NCI-H2107 treated with DMSO at 0.1 percent for 48 hours (cell line): ENCODE measurements around the gene GNAS.
"Not testable (repeated sequence)": the region's sequence is repeated elsewhere in the genome, so short reads cannot be mapped to it uniquely, and the experiment has no call there.

Experiments
- DNase-seq: peaks from one replicate; lab custom pipeline; 2025; ENCODE audit not compliant: unreplicated experiment; lab: John Stamatoyannopoulos, UW

GNAS gene

DNA sequence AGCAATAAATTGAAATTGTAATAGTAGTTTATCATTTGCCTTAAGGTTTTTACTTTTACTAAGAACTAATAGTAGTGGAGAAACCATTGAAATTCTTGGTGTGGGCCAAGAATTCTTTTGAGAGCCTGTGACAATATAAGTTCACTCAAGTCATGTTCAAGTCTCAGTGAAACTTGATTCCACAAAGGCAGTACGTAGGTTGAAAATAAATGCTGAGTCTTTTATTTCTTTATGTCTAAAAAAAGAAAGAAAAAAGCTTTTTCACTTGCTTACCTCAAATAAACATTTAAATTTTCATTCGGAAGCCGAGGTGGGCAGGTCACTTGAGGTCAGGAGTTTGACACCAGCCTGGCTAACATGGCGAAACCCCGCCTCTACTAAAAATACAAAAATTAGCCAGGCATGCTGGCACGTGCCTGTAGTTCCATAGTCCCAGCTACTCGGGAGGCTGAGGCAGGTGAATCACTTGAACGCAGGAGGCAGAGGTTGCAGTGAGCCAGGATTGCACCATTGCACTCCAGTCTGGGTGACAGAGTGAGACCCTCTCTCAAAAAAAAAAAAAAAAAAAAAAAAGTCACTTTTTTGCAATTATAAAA, 70.7 kb downstream of the GNAS start:
- DNase-seq = no peak

DNA sequence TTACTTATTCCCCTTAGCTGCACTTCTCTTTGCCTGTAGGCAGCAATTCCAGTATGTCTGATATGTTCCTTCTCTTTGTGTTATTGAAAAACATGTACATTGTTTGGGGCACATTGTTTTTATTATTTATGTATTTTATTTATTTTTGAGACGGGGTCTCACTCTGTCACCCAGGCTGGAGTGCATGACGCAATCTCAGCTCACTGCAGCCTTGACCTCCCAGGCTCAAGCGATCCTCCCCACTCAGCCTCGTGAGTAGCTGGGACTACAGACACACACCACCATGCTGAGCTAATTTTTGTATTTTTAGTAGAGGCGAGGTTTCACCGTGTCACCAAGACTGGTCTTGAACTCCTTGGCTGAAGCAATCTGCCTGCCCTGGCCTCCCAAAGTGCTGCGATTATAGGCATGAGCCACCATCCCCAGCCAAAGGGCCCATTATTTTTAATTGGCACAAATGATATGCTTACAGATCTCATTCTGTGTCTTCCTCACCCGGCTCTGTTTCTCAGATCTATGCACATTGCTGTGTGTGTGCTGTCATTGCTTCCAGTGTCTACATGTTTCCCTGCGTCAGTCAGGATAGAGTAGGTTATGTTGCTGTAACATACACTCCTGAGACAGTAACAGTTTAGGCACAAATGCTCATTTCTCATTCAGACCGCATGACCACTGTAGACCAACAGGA, 74.4 kb downstream of the GNAS start:
- DNase-seq = no peak

DNA sequence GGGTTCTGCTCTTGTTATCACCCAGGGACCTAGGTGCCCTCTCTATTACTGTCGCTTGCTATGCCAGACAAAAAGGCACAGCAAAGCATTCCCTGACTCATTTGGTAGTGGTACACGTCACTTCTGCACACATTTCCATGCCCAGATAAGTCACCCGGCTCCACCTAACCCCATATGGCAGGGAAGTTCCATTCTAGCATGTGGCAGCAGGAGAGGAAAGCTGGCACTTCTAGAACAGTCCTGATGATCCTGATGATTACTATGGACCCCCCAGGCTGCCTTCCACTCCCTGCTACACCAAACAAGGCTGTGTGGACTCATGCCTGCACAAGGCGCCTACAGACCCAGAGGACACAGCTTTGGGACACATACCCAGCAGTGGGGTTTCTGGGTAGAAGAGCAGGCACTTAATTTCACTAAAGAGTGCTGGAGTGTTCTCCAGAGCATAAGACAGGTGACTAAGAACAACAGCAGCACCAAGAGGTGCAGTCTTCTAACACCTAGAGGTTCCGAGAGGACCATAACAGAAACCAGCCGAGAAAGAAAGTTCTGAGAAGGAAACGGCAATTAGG, 75.1 kb downstream of the GNAS start:
- no peak for DNase-seq

DNA sequence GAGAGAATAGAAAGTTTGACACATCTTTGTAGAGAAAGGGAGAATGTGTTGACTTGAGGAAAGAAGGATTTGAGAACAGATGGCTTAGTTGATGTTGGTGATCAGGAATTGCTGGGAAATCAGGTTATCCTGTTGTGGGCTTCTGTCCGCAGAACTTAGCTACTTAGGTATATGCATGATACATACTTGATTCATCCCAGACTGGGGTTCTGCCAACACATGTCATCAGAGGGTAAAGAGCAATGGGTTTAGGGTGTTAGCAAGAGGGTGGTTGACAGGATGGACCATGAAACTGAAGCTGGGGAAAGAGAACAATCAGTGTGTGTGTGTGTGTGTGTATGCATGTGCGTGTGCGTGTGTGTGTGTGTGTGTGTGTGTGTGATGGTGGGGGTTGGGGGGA, 78.0 kb downstream of the GNAS start:
- DNase-seq = no peak

DNA sequence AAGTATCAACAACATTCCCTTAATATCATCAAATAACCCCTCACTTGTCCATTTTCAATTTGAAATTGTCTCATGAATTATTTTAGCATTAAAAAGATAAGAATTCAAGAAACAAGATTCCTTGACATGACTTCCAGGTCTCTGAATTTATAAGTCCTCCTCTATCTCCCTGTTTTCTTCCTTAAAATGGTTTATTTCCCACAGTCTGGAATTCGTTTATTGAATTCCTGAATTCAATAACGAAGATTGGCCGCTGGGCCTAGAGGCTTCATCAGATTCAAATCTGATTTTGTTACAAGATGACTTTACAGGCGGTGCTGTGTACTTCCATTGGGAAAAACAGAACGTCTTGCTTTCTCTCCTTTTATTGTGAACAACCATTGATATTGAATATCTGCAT, 79.7 kb downstream of the GNAS start:
- no peak for DNase-seq

DNA sequence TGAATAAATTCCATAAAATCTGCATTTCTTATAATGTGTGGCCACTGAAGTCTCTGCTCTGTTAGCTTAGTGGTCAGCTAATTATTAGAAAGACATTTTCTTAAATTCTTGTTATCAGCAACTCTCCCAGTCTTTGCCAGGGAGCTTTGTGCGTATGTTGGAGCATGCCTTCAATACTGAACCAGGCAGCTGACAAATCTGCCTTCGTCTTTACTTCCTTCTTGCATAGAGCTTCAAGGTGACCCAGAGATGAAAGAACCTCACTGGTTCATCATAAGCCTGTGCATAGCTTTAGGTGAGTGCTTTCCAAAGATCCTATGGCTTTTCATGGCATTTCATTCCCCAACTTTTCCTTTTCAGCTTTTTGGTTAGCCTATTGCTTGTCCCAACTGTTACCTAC, 85.6 kb downstream of the GNAS start:
- no peak for DNase-seq

DNA sequence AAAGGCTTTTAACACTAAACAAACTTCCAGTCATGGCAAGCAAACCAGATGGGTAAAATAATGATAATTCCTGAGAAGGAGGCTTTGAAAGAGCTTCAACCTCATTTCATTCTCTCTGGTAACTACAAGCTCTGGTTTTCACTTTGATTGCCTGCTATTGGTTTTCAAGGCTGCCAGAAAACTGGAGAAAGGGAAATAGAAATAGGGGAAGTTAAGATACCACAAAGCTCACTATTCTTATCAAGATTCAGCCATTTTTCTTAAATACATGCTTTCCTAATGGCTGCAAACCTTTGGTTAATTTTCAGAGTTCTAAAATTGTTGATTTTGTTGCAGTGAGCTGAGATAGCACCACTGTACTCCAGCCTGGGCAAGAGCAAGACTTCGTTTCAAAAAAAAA, 86.0 kb downstream of the GNAS start:
- no peak for DNase-seq

DNA sequence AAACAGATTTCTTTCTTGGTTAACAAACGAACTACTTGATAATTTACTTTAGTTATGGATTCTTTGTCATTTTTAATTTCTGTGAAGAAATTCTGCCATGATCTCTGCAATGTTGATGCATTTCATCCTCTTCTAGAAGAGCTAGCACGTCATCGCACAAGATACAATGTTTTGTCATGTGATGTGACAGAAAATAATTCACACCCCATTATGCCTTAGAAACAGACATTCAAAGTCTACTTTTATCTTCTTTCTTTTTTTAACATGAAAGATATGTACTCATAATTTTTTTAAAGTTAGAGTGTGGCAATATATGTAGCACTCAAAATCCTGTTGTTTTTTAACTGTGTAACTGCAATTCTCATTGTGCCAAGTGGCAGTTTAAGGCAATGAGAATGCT, 89.0 kb downstream of the GNAS start:
- DNase-seq = no peak

DNA sequence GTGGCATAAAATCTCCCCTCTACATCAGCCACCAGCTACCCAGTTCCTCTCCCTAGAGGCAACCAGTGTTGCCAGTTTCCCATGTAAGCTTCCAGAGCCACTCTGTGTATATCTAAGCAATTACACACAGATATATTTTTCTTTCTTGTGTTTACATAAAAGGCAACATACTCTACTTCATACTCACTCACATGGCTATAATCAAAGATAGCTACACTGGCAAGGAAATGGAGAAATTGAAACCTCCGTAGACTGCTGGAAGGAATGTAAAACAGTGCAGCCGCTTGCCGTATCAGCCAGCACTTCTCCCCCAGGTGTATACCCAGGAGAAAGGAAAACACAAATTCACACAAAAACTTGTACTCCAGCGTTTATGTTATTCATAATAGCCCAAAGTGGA, 90.0 kb downstream of the GNAS start:
- no peak for DNase-seq

DNA sequence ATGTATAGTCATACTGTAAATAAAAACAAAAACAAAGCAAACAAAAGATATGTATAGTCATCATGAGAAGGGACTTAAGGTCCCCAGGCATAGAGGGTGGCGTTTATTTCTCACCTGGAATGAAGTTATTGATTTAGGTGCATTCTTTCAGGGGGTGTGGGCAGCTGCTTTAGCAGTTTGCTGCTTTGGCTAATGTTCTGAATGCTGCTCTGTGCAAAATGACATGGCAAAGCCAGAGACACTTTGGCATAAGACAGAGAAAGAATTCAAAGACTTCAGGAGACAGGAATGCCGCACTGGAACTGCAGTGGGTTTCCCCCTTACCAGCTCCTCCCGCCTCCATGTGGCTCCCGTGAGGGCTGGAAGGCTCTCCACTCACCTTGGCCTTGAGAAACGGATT, 92.1 kb downstream of the GNAS start:
- no peak for DNase-seq

DNA sequence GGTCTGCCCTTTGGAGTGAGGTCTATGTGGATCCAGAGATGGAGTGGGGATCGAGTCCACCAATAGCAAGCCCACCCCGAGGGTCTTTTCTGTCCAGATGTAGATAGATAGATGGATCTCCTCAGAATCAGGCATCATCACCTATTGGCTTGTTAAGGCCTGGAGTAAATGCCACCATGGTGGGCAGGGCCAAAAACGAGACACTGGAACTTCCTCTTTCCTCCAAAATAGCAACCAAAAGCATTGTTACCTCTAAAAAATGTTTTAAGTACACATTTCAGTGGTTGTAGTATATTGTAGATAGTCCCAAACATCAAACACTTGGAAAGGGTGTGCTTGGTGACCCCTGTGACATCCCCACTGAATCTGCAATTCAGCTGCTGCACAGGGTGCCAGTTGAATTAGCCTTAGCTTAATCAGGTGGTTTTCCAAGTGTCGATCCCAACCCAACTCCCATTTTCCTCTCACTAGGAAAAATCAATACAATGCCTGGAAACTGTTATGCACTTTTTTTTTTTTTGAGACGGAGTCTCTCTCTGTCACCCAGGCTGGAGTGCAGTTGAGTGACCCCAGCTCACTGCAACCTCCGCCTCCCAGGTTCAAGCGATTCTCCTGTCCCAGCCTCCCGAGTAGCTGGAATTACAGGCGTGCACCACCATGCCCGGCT, 93.6 kb downstream of the GNAS start:
- DNase-seq = no peak

DNA sequence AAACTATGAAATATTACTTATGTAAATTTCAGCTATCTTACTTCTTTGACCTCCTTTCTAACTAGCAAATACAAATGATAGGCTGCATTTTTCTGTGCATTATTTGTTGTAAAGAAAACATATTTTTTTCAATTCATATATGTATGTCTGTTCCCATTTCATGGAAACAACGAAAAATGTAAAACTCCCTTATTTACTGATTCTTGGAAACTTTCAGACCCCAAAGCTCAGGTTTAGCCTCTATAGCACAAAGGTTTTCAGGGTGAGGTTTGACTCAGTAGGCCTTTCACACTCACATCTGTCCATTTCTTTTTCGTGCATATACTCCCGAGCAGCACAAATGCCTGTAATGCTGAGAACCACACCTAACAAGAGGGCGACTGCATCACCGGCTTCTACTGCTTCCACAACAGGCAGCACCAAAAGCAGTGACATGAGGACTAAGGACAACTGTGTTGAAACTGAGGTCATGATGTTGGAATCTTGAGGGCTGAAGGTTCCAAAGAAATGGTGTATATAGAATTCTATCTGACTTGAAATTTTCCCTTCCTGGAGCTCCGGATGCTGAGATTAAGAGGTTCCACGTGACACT, 95.4 kb downstream of the GNAS start:
- not testable (repeated sequence) for DNase-seq

DNA sequence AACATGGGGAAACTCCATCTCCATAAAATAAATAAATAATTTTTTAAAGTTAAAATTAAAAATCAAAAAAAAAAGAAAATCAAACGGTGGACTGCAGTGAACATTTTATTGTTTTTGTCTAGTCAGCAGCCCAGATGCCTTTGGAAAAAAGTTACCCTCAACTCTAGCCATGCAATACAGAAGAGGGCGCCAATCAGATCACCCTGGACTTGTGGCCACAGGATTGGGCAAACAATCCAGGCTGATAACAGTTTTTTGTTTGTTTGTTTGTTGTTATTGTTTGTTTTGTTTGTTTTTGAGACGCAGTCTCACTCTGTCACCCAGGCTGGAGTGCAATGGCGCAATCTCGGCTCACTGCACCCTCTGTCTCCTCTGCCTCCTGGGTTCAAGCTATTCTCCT, 98.1 kb downstream of the GNAS start:
- no peak for DNase-seq

DNA sequence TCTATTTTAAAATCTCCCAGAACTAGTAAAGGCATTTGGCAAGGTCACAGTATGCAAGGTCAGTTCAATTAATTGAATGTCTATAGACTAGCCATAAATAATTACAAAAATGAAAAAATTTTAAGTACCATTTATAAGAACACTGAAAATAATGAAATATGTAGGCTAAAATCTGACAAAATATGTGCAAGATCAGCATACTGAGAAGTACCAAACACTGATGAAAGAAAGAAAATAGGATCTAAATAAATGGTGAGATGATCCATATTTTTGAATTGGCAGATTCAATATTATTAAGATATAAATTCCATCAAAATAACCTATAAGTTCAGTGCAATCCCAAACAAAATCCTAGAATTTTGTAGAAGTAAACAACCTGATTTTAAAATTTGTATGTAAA, 100.5 kb downstream of the GNAS start:
- DNase-seq = no peak

DNA sequence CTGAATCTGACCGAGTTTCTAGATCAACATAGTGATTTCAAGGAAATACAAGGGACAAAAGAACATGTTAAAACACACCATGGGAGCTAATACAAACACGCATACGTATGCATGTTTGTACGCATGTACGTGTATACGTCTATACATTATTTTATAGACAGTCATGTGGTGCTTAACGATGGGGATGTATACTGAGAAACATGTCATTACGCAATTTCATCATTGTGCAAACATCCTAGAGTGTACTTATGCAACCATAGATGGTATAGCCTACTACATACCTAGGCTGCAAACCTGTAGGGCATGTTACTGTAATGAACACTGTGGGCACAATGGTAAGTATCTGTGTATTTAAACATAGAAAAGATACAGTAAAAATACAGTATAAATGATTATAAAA, 103.6 kb downstream of the GNAS start:
- no peak for DNase-seq

DNA sequence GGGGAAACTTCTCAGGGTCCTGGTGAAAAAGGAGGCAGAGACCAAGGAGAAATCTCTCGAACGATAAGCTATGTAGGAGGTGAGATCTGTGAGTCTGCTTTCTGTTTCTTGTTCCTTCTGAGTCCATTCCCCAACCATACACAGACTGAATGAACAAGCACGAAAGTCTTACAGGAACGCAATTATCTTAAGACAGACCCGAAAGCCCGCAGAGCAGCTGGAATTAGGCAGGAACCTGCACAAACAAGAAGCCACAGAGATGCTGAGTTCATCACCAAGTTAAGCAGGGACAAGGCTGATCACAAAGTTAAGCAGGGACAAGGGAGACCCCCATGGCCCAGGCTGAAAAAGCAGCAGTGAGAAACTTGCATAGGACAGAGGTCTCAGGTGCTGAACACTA, 107.1 kb downstream of the GNAS start:
- no peak for DNase-seq
